ENCODE data around the gene SSR1.

- TF ChIP-seq CTCF (IDR thresholded peaks at IDR 0.05), result no peak
- no peak for TF ChIP-seq POLR2A (IDR thresholded peaks at IDR 0.05)
Measured at GRCh38 chr6:7247828-7248227, 65.2 kb downstream of the SSR1 start.

Data from esophagus squamous epithelium (tissue), 4 donors.